PC-3 (cell line): ENCODE measurements around the gene BACH1. TPM values are rescaled to one million over a fixed set of nuclear protein-coding genes. Genes with fewer than 3 reads are reported as not detected.

Source experiments
- ATAC-seq: fragments of 200-7000 bp; cut with Tn5 transposase; 2 replicates; pipeline ENCODE4 v1.9.1; 2020; ENCODE audit warnings: mild to moderate bottlenecking, moderate library complexity
- BruUV-seq: library from RNA; stranded (reverse); fragments of 400-500 nt; replicated peaks from 2 replicates; lab custom pipeline; 2021; lab: Mats Ljungman, UMichigan
- CTCF ChIA-PET: fragments of 300-600 bp; sonication (Branson Sonifier 250); formaldehyde crosslinking; loops from one replicate; lab custom pipeline; 2022; ENCODE audit warnings: antibody characterized with exemption; lab: Charles Lee
- POLR2A ChIA-PET: fragments of 300-600 bp; sonication (Branson Sonifier 250); formaldehyde crosslinking; loops from one replicate; lab custom pipeline; 2022; ENCODE audit warnings: antibody characterized with exemption; ENCODE audit not compliant: unreplicated experiment; lab: Charles Lee
- DNase-seq: peaks from one replicate; pipeline ENCODE4 v3.0.0-alpha.2; 2015
- H2AFZ ChIP-seq: fragments of 300-600 bp; sonication (generic); 2 replicates; pipeline ENCODE4 v1.6.0; 2016; ENCODE audit warnings: antibody characterized with exemption, low read length
- H3F3A ChIP-seq: fragments of 300-600 bp; sonication (generic); one replicate; pipeline ENCODE4 v1.6.0; 2017; ENCODE audit warnings: antibody characterized with exemption, low read length, control low read depth, mild to moderate bottlenecking; ENCODE audit not compliant: unreplicated experiment
- H3K27ac ChIP-seq: fragments of 300-600 bp; sonication (generic); 2 replicates; pipeline ENCODE4 v1.5.1; 2016; ENCODE audit warnings: mild to moderate bottlenecking, low read length
- H3K27me3 ChIP-seq: fragments of 300-600 bp; sonication (generic); 2 replicates; pipeline ENCODE4 v1.6.1; 2016; ENCODE audit warnings: low read length, mixed read lengths
- H3K36me3 ChIP-seq: fragments of 300-600 bp; sonication (generic); 2 replicates; pipeline ENCODE4 v1.6.1; 2016; ENCODE audit warnings: low read depth, mixed run types, low read length, mixed read lengths
- H3K4me1 ChIP-seq: fragments of 300-600 bp; sonication (generic); 2 replicates; pipeline ENCODE4 v1.5.1; 2016; ENCODE audit warnings: low read length; ENCODE audit not compliant: insufficient read depth
- H3K4me2 ChIP-seq: fragments of 300-600 bp; sonication (generic); 2 replicates; pipeline ENCODE4 v1.6.0; 2016; ENCODE audit warnings: low read length
- H3K4me3 ChIP-seq: fragments of 300-600 bp; sonication (generic); 2 replicates; pipeline ENCODE4 v1.5.1; 2016; ENCODE audit warnings: mild to moderate bottlenecking, low read length, mixed read lengths
- H3K79me2 ChIP-seq: fragments of 300-600 bp; sonication (generic); 2 replicates; pipeline ENCODE4 v1.6.1; 2017; ENCODE audit warnings: low read length, mixed read lengths
- H3K9ac ChIP-seq: fragments of 300-600 bp; sonication (generic); 2 replicates; pipeline ENCODE4 v1.6.0; 2016; ENCODE audit warnings: mild to moderate bottlenecking, low read length
- H3K9me2 ChIP-seq: fragments of 300-600 bp; sonication (generic); replicated peaks from 2 replicates; pipeline ENCODE4 v1.6.1; 2016; ENCODE audit warnings: mixed run types, low read length, mixed read lengths
- H3K9me3 ChIP-seq: fragments of 300-600 bp; sonication (generic); 2 replicates; pipeline ENCODE4 v1.6.1; 2016; ENCODE audit warnings: low read length, mixed read lengths
- H4K20me1 ChIP-seq: fragments of 300-600 bp; sonication (generic); 2 replicates; pipeline ENCODE4 v1.6.1; 2016; ENCODE audit warnings: low read length, mixed read lengths
- EZH2 ChIP-seq: fragments of 300-600 bp; sonication (generic); IDR thresholded peaks from one replicate; pipeline ENCODE4 v1.6.1; 2017; ENCODE audit warnings: antibody characterized with exemption, mild to moderate bottlenecking, low read length; ENCODE audit not compliant: unreplicated experiment
- EZH2phosphoT487 ChIP-seq: fragments of 300-600 bp; sonication (generic); IDR thresholded peaks from 2 replicates; pipeline ENCODE4 v1.6.1; 2018; ENCODE audit warnings: mild to moderate bottlenecking, antibody characterized with exemption, low read length, borderline replicate concordance
- intact Hi-C: fragments of 100-400 bp; cut with micrococcal nuclease; formaldehyde crosslinking; loops from 2 replicates; pipeline ENCODE4 v1.9.0; 2023
- total RNA-seq: library from RNA; depleted of rRNA; stranded (reverse); fragments of >200 nt; gene quantifications from 2 replicates; pipeline ENCODE4 v1.2.3, GENCODE V29; 2014
- TF ChIP-seq, protein P1 (sequence below): fragments of 300-600 bp; sonication (generic); conservative IDR thresholded peaks from 2 replicates; pipeline ENCODE4 v1.5.1; 2017; ENCODE audit warnings: antibody characterized with exemption, low read depth, mild to moderate bottlenecking, low read length

The BACH1 gene
- total RNA-seq, 1 experiment from 2014 or later = 17.2 TPM

DNA sequence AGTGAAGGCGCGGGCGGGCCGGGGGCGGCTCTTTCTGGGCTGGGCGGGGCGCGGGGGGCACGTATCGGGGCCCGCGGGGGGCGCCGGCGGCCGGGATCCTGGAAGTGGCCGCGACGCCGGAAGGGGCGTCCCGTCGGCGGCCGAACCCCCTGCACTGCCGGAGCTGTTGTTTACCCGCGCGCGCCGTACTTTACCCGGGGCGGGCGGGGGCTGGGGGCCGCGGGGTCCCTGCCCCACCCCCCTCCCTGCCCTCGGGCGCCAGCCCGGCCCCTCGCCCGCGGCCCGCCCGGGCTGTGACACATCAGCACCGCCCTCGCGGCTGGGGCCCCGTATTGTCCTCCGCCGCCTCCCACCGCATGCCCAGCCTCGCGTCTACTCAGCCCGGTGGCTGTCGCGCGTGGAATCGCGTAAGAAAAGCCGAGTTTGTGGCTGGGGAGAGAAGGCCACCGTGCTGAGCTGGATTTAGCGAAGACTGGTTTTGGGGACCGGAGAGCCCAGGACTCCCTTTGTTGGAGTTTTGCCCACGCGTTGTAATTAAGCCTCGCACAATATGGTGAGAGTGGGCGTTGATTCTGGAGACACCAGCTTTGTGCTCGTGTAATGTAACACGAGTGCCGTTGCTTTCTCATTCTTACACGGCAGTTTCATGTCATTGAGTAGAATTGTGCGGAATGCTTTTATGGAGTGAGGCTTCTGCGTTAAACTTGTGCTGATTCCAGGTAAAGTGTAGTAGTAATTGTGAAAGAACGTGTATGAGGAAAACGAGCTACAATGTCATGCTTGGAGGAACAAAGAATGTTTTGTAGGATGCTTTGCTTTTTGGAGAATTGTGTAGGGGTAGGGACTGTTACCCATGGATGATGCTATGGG, 559 bp downstream of the BACH1 start:
- TF ChIP-seq EZH2phosphoT487 = no peak
- TF ChIP-seq, protein P1, sequence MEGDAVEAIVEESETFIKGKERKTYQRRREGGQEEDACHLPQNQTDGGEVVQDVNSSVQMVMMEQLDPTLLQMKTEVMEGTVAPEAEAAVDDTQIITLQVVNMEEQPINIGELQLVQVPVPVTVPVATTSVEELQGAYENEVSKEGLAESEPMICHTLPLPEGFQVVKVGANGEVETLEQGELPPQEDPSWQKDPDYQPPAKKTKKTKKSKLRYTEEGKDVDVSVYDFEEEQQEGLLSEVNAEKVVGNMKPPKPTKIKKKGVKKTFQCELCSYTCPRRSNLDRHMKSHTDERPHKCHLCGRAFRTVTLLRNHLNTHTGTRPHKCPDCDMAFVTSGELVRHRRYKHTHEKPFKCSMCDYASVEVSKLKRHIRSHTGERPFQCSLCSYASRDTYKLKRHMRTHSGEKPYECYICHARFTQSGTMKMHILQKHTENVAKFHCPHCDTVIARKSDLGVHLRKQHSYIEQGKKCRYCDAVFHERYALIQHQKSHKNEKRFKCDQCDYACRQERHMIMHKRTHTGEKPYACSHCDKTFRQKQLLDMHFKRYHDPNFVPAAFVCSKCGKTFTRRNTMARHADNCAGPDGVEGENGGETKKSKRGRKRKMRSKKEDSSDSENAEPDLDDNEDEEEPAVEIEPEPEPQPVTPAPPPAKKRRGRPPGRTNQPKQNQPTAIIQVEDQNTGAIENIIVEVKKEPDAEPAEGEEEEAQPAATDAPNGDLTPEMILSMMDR = no peak
- TF ChIP-seq EZH2 = no peak
- Histone ChIP-seq H2AFZ (peak overlapping the region; percentile 41), H3K36me3 (no peaks in the 10 kb centered on the region), H3K79me2 (peaks cover 52% of the 10 kb centered on the region), H3K9ac (peak overlapping the region; percentile 75), H3K4me2 (peak overlapping the region; percentile 92), H3K27ac (peak overlapping the region; percentile 51), H3K9me2 (no peaks in the 10 kb centered on the region), H3K27me3 (no peaks in the 10 kb centered on the region), H3F3A (no peaks in the 10 kb centered on the region), H3K4me1 (peaks cover 42% of the 10 kb centered on the region), H3K4me3 (peak overlapping the region; percentile 85), H3K9me3 (no peaks in the 10 kb centered on the region), H4K20me1 (peaks cover 43% of the 10 kb centered on the region)
- POLR2A ChIA-PET = interaction anchor here (0.5 to 0.9 kb wide), 4 partner anchors 43 to 307 kb away, joined by 3 to 8 read pairs (median 4); partner anchors contain the start of gene LTN1
- peak; percentile 51 for ATAC-seq
- intact Hi-C loops = loop anchor here (1.0 to 2.0 kb wide), 3 partner anchors 40 to 135 kb away; no protein-coding TSS in a partner anchor
- CTCF ChIA-PET = interaction anchor here (0.9 to 1.8 kb wide), 5 partner anchors 43 to 125 kb away, joined by 3 to 9 read pairs (median 3); no protein-coding TSS in a partner anchor
- DNase-seq = peak; percentile 41
- BruUV-seq = TSS peak; percentile 49

DNA sequence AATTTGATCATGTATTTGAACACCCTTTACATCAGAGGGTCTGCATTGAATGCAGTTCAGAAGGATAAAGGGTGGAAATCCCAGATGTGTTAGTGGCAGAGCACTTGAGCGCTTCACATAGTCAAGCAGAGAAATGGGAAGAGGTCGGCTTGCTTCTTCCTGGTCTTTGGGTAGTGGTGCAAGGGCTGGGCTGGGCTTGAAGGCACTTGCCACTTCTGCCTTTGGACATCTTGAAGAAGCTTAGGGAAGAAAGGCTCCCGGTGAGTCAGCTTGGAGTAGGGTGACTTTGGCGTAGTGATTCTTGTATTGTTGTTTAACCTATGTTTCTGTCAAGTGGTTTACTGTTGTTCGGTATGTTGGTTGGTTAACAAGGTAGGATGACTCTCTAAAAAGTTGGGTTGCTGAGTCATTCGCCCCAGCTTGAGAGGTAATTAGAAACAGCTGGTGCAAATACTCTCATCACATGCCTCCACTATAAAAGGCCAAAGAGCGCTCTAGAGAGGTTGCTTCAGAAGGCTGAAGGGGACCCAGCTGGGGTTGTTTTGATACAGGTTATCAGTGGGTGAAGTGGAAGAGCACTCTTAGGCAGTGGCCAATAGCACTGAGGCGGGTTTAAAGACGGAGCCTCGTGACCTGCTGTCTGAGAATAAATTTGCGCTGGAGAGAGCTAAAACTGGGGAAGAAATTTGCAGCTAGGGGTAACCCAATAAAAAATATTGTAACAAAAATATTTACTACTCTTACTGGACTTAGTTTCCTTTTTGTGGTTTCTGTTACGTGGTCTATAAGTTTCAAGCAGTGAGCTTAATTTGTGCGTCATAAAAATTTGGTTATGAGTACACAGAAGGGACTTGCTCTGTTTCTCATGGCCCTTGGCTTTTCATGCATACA, 1.4 kb downstream of the BACH1 start:
- peak overlapping the region; percentile 92 for H3K4me2 ChIP-seq
- no peaks in the 10 kb centered on the region for H3K9me2 ChIP-seq
- no TSS peak for BruUV-seq
- peaks cover 44% of the 10 kb centered on the region for H4K20me1 ChIP-seq
- intact Hi-C loops = loop anchor here (1.0 to 2.0 kb wide), 3 partner anchors 41 to 136 kb away; no protein-coding TSS in a partner anchor
- ChIA-PET CTCF (interaction anchor here (0.9 to 1.8 kb wide), 4 partner anchors 48 to 136 kb away, joined by 3 to 5 read pairs (median 4); no protein-coding TSS in a partner anchor), POLR2A (interaction anchor here (0.5 to 1.0 kb wide), 7 partner anchors 42 to 307 kb away, joined by 3 to 8 read pairs (median 4); partner anchors contain the start of gene LTN1)
- peaks cover 61% of the 10 kb centered on the region for H3K79me2 ChIP-seq
- TF ChIP-seq, protein P1 = no peak
- TF ChIP-seq EZH2 = no peak
- no peak for TF ChIP-seq EZH2phosphoT487
- H3K9me3 ChIP-seq = no peaks in the 10 kb centered on the region
- peak overlapping the region; percentile 85 for H3K4me3 ChIP-seq
- peak; percentile 33 for ATAC-seq
- peak overlapping the region; percentile 51 for H3K27ac ChIP-seq
- H3K27me3 ChIP-seq = no peaks in the 10 kb centered on the region
- peaks cover 42% of the 10 kb centered on the region for H3K4me1 ChIP-seq
- no peak overlapping the region for H2AFZ ChIP-seq
- H3K9ac ChIP-seq = peak overlapping the region; percentile 75
- peak; percentile 87 for DNase-seq
- no peaks in the 10 kb centered on the region for H3K36me3 ChIP-seq
- H3F3A ChIP-seq = no peaks in the 10 kb centered on the region
